ENCODE data around the gene CTDSPL.

The CTDSPL gene

DNA sequence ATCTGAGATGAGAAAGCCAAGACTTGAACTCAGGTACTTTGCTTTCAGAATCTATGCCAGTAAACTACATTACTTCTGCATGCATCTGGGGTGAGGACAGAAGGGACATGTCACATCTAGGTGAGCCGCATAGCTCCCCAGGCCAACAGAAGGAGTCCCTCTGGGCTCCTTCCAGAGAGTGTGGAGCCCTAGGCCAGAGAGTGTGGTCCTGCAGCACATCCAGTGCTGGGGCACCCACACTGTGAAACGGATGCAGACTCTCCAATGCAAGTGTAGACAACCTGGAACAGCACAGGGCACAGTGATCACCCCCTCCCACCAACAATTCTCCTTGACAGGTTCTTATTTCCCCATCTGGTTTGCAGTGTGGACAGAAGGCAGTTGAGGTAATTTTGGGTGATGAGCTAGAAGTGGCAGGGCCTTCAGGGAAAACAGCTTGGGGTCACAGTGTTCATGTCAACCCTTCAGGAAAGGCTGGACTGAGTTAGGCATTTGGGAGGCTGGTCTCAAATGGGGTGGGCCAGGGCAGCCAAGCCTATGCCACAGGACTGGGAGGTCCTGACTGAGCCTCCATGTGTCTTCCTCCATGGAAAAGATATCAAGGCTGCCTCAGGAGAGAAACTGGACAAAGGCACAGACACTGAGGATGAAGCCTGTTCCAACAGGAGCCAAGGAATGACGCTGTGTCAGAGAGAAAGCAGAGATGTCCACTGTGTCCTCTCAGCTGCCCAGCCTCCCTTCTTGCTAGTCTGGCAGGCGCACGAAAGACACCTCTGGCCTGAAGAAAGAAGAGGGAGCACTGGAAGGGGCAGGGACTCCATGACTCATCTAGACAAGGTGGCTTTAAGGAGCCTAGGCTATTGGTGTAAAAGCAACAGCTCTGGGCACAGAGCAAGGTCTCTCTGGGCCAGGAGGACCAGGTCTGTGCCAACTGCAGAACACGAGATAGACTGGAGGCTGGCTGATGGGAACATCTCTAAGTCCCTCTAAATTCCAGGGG is 166.1 kb downstream of the CTDSPL start:
- TF ChIP-seq, protein P1, sequence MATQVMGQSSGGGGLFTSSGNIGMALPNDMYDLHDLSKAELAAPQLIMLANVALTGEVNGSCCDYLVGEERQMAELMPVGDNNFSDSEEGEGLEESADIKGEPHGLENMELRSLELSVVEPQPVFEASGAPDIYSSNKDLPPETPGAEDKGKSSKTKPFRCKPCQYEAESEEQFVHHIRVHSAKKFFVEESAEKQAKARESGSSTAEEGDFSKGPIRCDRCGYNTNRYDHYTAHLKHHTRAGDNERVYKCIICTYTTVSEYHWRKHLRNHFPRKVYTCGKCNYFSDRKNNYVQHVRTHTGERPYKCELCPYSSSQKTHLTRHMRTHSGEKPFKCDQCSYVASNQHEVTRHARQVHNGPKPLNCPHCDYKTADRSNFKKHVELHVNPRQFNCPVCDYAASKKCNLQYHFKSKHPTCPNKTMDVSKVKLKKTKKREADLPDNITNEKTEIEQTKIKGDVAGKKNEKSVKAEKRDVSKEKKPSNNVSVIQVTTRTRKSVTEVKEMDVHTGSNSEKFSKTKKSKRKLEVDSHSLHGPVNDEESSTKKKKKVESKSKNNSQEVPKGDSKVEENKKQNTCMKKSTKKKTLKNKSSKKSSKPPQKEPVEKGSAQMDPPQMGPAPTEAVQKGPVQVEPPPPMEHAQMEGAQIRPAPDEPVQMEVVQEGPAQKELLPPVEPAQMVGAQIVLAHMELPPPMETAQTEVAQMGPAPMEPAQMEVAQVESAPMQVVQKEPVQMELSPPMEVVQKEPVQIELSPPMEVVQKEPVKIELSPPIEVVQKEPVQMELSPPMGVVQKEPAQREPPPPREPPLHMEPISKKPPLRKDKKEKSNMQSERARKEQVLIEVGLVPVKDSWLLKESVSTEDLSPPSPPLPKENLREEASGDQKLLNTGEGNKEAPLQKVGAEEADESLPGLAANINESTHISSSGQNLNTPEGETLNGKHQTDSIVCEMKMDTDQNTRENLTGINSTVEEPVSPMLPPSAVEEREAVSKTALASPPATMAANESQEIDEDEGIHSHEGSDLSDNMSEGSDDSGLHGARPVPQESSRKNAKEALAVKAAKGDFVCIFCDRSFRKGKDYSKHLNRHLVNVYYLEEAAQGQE (IDR thresholded peaks at IDR 0.05; ENCODE audit: insufficient replicate concordance, low read depth): no peak
- TF ChIP-seq, protein P2, sequence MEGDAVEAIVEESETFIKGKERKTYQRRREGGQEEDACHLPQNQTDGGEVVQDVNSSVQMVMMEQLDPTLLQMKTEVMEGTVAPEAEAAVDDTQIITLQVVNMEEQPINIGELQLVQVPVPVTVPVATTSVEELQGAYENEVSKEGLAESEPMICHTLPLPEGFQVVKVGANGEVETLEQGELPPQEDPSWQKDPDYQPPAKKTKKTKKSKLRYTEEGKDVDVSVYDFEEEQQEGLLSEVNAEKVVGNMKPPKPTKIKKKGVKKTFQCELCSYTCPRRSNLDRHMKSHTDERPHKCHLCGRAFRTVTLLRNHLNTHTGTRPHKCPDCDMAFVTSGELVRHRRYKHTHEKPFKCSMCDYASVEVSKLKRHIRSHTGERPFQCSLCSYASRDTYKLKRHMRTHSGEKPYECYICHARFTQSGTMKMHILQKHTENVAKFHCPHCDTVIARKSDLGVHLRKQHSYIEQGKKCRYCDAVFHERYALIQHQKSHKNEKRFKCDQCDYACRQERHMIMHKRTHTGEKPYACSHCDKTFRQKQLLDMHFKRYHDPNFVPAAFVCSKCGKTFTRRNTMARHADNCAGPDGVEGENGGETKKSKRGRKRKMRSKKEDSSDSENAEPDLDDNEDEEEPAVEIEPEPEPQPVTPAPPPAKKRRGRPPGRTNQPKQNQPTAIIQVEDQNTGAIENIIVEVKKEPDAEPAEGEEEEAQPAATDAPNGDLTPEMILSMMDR (IDR thresholded peaks at IDR 0.05; ENCODE audit: insufficient read depth, low read length): no peak
- no peak for TF ChIP-seq GABPA (IDR thresholded peaks at IDR 0.05; ENCODE audit: low read depth)
- no peak for TF ChIP-seq POLR2AphosphoS5 (IDR thresholded peaks at IDR 0.05; ENCODE audit: low read depth)
- TF ChIP-seq SPI1 (IDR thresholded peaks at IDR 0.05; ENCODE audit: borderline replicate concordance, low read depth): no peak
- H3K27ac ChIP-seq (replicated peaks): no peak overlapping the region
- H3K4me3 ChIP-seq (replicated peaks; ENCODE audit: insufficient read depth, low read length): no peak overlapping the region
- peaks cover 31% of the 10 kb centered on the region for H3K27me3 ChIP-seq (ENCODE audit: insufficient read depth, poor library complexity, severe bottlenecking)
- no peak for DNase-seq (ENCODE audit: low read depth in 1 of 2, low spot score in 1 of 2)

DNA sequence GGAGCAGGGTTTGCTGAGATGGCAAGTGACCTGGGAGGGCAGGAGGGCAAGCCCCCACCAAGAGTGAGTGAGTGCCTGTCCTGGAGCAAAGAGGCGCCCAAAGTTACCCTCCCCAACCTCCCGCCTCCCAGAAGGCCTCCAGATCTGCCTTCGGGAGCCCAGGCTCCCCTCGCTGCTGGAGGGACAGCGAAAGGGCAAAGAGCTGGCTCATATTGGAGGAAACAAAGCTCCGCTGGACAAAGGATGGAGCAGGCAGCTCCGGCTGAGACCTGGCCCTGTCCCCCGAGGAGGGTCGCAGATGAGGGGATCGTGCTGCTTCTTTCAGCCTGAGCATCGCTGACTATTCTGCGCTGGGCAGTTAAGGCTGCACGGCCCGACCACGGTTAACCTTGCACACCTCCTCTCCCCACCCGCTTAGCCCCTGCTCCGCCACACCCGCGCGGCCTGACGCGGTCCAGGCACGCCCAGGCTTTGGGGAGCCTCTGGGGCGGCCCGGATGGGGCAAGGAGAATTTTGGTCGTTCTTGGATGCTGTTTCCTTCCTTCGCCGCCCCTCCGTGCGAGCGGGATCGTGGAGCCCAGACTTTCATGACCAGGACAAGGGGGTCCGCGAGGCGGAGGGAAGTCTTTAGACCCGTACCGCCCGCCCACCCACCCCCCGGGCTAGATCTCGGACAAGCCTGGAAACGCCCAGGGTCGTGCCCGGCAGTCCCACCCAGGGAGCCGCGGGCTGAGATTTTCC is 167.1 kb downstream of the CTDSPL start:
- Histone ChIP-seq H3K27ac (replicated peaks) (no peak overlapping the region), H3K27me3 (ENCODE audit: insufficient read depth, poor library complexity, severe bottlenecking) (peaks cover 34% of the 10 kb centered on the region), H3K4me3 (replicated peaks; ENCODE audit: insufficient read depth, low read length) (no peak overlapping the region)
- TF ChIP-seq, protein P1 (IDR thresholded peaks at IDR 0.05; ENCODE audit: insufficient replicate concordance, low read depth): no peak
- TF ChIP-seq SPI1 (IDR thresholded peaks at IDR 0.05; ENCODE audit: borderline replicate concordance, low read depth) (no peak), POLR2AphosphoS5 (IDR thresholded peaks at IDR 0.05; ENCODE audit: low read depth) (no peak), GABPA (IDR thresholded peaks at IDR 0.05; ENCODE audit: low read depth) (no peak)
- TF ChIP-seq, protein P2 (IDR thresholded peaks at IDR 0.05; ENCODE audit: insufficient read depth, low read length): no peak
- no peak for DNase-seq (ENCODE audit: low read depth in 1 of 2, low spot score in 1 of 2)

DNA sequence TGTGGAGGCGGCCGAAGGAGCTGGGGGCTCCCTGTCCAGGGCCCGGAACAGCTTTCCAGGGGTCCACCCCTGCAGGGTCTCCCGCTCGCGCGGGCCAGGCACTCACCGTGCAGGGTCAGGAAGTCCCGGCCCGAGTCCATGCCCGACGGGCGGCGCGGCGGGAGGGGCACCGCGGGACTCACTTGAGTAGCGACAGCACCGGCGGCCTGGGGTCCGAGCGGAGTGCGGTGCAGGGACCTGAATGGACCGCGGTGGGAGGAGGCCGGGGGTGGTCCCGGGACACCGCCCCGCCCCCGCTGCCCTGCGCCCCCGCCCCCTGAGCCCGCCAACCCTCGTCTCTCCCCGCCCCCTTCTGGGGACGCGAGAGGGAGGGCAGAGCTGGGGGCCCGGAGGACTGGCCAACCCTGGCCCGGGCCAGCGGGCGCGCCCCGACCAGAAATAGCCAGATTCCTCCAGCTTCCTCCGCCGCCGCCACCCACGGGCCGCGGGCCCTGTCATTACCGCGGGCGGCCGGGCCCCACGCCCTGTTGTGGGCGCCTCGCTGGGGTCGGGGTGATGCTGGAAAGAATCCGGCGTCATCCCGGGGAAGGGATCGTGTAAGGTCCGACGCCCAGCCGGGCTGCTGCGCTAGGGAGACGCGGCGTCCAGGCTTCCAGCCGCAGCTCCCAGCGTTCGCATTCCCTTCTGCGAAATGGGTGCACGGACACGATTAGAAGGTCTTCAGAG is 167.9 kb downstream of the CTDSPL start, which contains the start of gene PLCD1:
Gene PLCD1, minus strand, starts transcription at position 243 of the 726 bp plus-strand sequence. Its CDS starts 103 bp downstream, at position 140.
- Histone ChIP-seq H3K4me3 (replicated peaks; ENCODE audit: insufficient read depth, low read length) (no peak within 1 kb of the TSS), H3K27me3 (ENCODE audit: insufficient read depth, poor library complexity, severe bottlenecking) (peaks cover 34% of the 10 kb centered on the region), H3K27ac (replicated peaks) (no peak within 1 kb of the TSS)
- TF ChIP-seq SPI1 (IDR thresholded peaks at IDR 0.05; ENCODE audit: borderline replicate concordance, low read depth): no peak
- no peak for TF ChIP-seq GABPA (IDR thresholded peaks at IDR 0.05; ENCODE audit: low read depth)
- TF ChIP-seq POLR2AphosphoS5 (IDR thresholded peaks at IDR 0.05; ENCODE audit: low read depth): no peak
- TF ChIP-seq, protein P1 (IDR thresholded peaks at IDR 0.05; ENCODE audit: insufficient replicate concordance, low read depth): no peak
- TF ChIP-seq, protein P2 (IDR thresholded peaks at IDR 0.05; ENCODE audit: insufficient read depth, low read length): no peak
- DNase-seq (ENCODE audit: low read depth in 1 of 2, low spot score in 1 of 2): no peak

All from HL-60 (cell line).